Measurements from ENCODE around the gene ERAL1.

GRCh38 chr17:28899212-28899815, 44.5 kb downstream of the ERAL1 start:
- TF ChIP-seq CTCF (IDR thresholded peaks at IDR 0.05): no peak
- no peak for TF ChIP-seq POLR2A (IDR thresholded peaks at IDR 0.05)
